ENCODE results near the gene B4GALNT4.
"Not testable (repeated sequence)": the region's sequence is repeated elsewhere in the genome, so short reads cannot be mapped to it uniquely, and the experiment has no call there.

B4GALNT4 gene

GRCh38 chr11:409008-409599, 39.8 kb downstream of the B4GALNT4 start:
- Histone ChIP-seq H3K27me3 (ENCODE audit: low read depth, low read length) (no peaks in the 10 kb centered on the region), H3K9me3 (ENCODE audit: control insufficient read depth in 1 of 2, low read length in 2 of 2) (no peaks in the 10 kb centered on the region), H3K4me1 (ENCODE audit: control insufficient read depth in 1 of 2, insufficient read depth in 2 of 2, low read length in 2 of 2) (peaks cover 0 to 15% of the 10 kb centered on the region in 2 donors), H3K27ac (ENCODE audit: low read length) (no peak overlapping the region), H3K36me3 (ENCODE audit: control insufficient read depth in 1 of 2, insufficient read depth in 2 of 2, low read length in 2 of 2) (no peaks in the 10 kb centered on the region), H3K4me3 (ENCODE audit: low read depth in 1 of 2, low read length in 2 of 2) (no peak overlapping the region)

DNA sequence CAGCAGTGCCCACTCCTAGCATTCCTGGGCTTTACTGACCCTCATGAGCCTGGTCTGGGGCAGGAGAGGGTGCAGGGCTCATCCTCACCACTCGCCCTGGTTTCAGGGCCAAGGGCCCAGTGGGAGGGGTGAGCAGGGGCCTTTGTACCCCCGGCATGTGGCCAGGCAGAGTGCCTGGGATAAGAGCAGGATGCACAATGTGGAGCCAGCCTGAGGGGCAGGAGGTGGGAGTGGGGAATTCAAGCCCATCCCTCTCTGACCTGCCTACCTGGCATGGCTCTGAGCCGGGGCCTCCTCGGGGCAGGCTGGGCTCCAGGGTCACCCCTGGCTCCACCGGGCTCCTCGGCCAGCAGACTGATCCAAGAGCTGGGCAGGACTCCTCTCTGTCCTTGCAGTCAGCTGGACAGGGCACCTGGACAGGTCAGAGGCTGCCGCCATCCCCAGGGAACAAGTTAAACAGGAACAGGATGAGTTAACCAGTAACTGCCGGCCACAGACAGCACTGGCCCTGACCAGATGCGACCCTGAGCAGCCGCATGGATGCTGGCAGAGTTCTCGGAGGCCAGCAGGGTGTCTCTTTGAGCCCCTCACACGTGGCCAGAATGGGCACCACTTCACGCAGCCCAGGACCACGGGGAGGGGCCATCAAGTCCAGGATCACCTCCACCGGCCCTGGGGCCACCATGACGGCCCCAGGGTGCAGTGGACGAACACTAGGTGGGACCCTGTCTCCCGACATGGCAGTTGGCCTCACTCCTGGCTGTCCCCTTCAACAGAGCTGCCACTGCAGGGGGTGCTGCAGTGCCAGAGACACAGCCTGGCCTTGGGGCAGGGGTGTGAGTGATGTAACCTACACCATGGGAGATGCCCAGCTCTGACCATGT, 40.5 kb downstream of the B4GALNT4 start:
- no peak overlapping the region for H3K27ac ChIP-seq (ENCODE audit: low read length)
- H3K9me3 ChIP-seq (ENCODE audit: control insufficient read depth in 1 of 2, low read length in 2 of 2) = no peaks in the 10 kb centered on the region
- no peaks in the 10 kb centered on the region for H3K27me3 ChIP-seq (ENCODE audit: low read depth, low read length)
- no peak overlapping the region for H3K4me3 ChIP-seq (ENCODE audit: low read depth in 1 of 2, low read length in 2 of 2)
- no peaks in the 10 kb centered on the region for H3K36me3 ChIP-seq (ENCODE audit: control insufficient read depth in 1 of 2, insufficient read depth in 2 of 2, low read length in 2 of 2)
- H3K4me1 ChIP-seq (ENCODE audit: control insufficient read depth in 1 of 2, insufficient read depth in 2 of 2, low read length in 2 of 2) = peaks cover 0 to 15% of the 10 kb centered on the region in 2 donors

- not testable (repeated sequence) for H3K27me3 ChIP-seq (ENCODE audit: low read depth, low read length); H3K36me3 ChIP-seq (ENCODE audit: control insufficient read depth in 1 of 2, insufficient read depth in 2 of 2, low read length in 2 of 2); H3K9me3 ChIP-seq (ENCODE audit: control insufficient read depth in 1 of 2, low read length in 2 of 2); H3K27ac ChIP-seq (ENCODE audit: low read length); H3K4me3 ChIP-seq (ENCODE audit: low read depth in 1 of 2, low read length in 2 of 2)
- peaks cover 0 to 15% of the 10 kb centered on the region in 2 donors for H3K4me1 ChIP-seq (ENCODE audit: control insufficient read depth in 1 of 2, insufficient read depth in 2 of 2, low read length in 2 of 2)
Measured at GRCh38 chr11:410711-411110, 41.4 kb downstream of the B4GALNT4 start.

- not testable (repeated sequence) for H3K9me3 ChIP-seq (ENCODE audit: control insufficient read depth in 1 of 2, low read length in 2 of 2); H3K4me3 ChIP-seq (ENCODE audit: low read depth in 1 of 2, low read length in 2 of 2)
- peaks cover 0 to 15% of the 10 kb centered on the region in 2 donors for H3K4me1 ChIP-seq (ENCODE audit: control insufficient read depth in 1 of 2, insufficient read depth in 2 of 2, low read length in 2 of 2)
Measured at GRCh38 chr11:411520-411919, 42.2 kb downstream of the B4GALNT4 start.

GRCh38 chr11:412641-413119, 43.4 kb downstream of the B4GALNT4 start:
- Histone ChIP-seq H3K36me3 (ENCODE audit: control insufficient read depth in 1 of 2, insufficient read depth in 2 of 2, low read length in 2 of 2) (no peaks in the 10 kb centered on the region), H3K4me3 (ENCODE audit: low read depth in 1 of 2, low read length in 2 of 2) (no peak overlapping the region), H3K4me1 (ENCODE audit: control insufficient read depth in 1 of 2, insufficient read depth in 2 of 2, low read length in 2 of 2) (peaks cover 0 to 18% of the 10 kb centered on the region in 2 donors), H3K27ac (ENCODE audit: low read length) (no peak overlapping the region), H3K9me3 (ENCODE audit: control insufficient read depth in 1 of 2, low read length in 2 of 2) (no peaks in the 10 kb centered on the region), H3K27me3 (ENCODE audit: low read depth, low read length) (no peaks in the 10 kb centered on the region)

More at GRCh38 chr11:411520-411919, 42.2 kb downstream of the B4GALNT4 start:
- not testable (repeated sequence) for H3K36me3 ChIP-seq (ENCODE audit: control insufficient read depth in 1 of 2, insufficient read depth in 2 of 2, low read length in 2 of 2); H3K27me3 ChIP-seq (ENCODE audit: low read depth, low read length); H3K27ac ChIP-seq (ENCODE audit: low read length)

GRCh38 chr11:413120-414081, 44.1 kb downstream of the B4GALNT4 start:
- Histone ChIP-seq H3K9me3 (ENCODE audit: control insufficient read depth in 1 of 2, low read length in 2 of 2) (no peaks in the 10 kb centered on the region), H3K27ac (ENCODE audit: low read length) (no peak overlapping the region), H3K27me3 (ENCODE audit: low read depth, low read length) (no peaks in the 10 kb centered on the region), H3K4me3 (ENCODE audit: low read depth in 1 of 2, low read length in 2 of 2) (no peak overlapping the region), H3K36me3 (ENCODE audit: control insufficient read depth in 1 of 2, insufficient read depth in 2 of 2, low read length in 2 of 2) (no peaks in the 10 kb centered on the region), H3K4me1 (ENCODE audit: control insufficient read depth in 1 of 2, insufficient read depth in 2 of 2, low read length in 2 of 2) (peaks cover 0 to 17% of the 10 kb centered on the region in 2 donors)

GRCh38 chr11:414318-414857, 45.1 kb downstream of the B4GALNT4 start:
- peaks cover 0 to 17% of the 10 kb centered on the region in 2 donors for H3K4me1 ChIP-seq (ENCODE audit: control insufficient read depth in 1 of 2, insufficient read depth in 2 of 2, low read length in 2 of 2)
- H3K36me3 ChIP-seq (ENCODE audit: control insufficient read depth in 1 of 2, insufficient read depth in 2 of 2, low read length in 2 of 2) = no peaks in the 10 kb centered on the region
- H3K9me3 ChIP-seq (ENCODE audit: control insufficient read depth in 1 of 2, low read length in 2 of 2) = no peaks in the 10 kb centered on the region
- H3K27me3 ChIP-seq (ENCODE audit: low read depth, low read length) = peaks cover 4% of the 10 kb centered on the region
- no peak overlapping the region for H3K27ac ChIP-seq (ENCODE audit: low read length)
- H3K4me3 ChIP-seq (ENCODE audit: low read depth in 1 of 2, low read length in 2 of 2) = peak overlapping the region; percentile 34 to 47

GRCh38 chr11:415640-416041, 46.3 kb downstream of the B4GALNT4 start:
- peaks cover 7% of the 10 kb centered on the region for H3K27me3 ChIP-seq (ENCODE audit: low read depth, low read length)
- peak overlapping the region; percentile 39 to 60 for H3K4me3 ChIP-seq (ENCODE audit: low read depth in 1 of 2, low read length in 2 of 2)
- peaks cover 0 to 17% of the 10 kb centered on the region in 2 donors for H3K4me1 ChIP-seq (ENCODE audit: control insufficient read depth in 1 of 2, insufficient read depth in 2 of 2, low read length in 2 of 2)
- peak overlapping the region; percentile 23 for H3K27ac ChIP-seq (ENCODE audit: low read length)
- no peaks in the 10 kb centered on the region for H3K9me3 ChIP-seq (ENCODE audit: control insufficient read depth in 1 of 2, low read length in 2 of 2)
- no peaks in the 10 kb centered on the region for H3K36me3 ChIP-seq (ENCODE audit: control insufficient read depth in 1 of 2, insufficient read depth in 2 of 2, low read length in 2 of 2)

DNA sequence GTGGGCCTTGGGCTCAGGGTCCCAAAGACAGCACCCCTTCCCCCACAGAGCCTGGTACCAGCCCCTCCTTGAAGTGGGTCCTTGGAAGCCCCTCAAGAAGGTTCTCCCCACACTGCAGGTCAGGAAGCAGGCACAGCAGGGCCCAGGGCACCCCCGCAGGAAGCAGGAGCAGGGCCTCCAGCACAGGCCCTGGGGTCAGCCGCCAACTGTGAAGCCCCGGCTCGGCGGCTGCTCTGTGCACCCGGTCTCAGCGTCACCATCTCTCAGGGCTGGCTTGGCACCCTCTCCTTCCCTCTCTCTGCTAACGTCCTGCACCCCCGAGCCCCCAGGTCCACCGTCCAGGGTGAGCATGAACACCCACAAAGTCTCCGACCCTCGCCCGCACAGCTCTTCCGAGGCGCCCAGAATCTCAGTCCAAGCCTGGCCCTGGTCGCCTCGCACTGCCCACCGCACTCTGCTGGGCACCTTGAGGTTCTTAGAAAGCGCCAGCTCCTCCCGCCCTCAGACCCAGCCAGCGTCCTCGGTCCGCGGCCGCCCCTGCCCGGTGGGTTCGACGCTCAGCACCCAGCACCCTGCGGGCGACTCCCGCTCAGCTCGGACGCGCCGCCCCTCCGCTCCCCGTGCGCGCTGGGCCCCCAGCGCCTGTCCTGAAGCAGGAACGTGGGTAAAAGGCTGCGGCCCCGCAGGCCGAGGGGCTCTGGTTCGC, 46.9 kb downstream of the B4GALNT4 start:
- Histone ChIP-seq H3K4me1 (ENCODE audit: control insufficient read depth in 1 of 2, insufficient read depth in 2 of 2, low read length in 2 of 2) (peaks cover 0 to 17% of the 10 kb centered on the region in 2 donors), H3K27me3 (ENCODE audit: low read depth, low read length) (peaks cover 7% of the 10 kb centered on the region), H3K4me3 (ENCODE audit: low read depth in 1 of 2, low read length in 2 of 2) (peak overlapping the region; percentile 39 to 60), H3K36me3 (ENCODE audit: control insufficient read depth in 1 of 2, insufficient read depth in 2 of 2, low read length in 2 of 2) (no peaks in the 10 kb centered on the region), H3K27ac (ENCODE audit: low read length) (peak overlapping the region; percentile 23), H3K9me3 (ENCODE audit: control insufficient read depth in 1 of 2, low read length in 2 of 2) (no peaks in the 10 kb centered on the region)
